Middle frontal gyrus (tissue), 1 donor: Measurements from ENCODE around the gene SVBP.

Experiments used
- DNase-seq: peaks from one replicate; pipeline ENCODE4 v3.0.0-alpha.2; 2015; ENCODE audit warnings: low spot score; ENCODE audit errors: extremely low spot score

SVBP gene

DNA sequence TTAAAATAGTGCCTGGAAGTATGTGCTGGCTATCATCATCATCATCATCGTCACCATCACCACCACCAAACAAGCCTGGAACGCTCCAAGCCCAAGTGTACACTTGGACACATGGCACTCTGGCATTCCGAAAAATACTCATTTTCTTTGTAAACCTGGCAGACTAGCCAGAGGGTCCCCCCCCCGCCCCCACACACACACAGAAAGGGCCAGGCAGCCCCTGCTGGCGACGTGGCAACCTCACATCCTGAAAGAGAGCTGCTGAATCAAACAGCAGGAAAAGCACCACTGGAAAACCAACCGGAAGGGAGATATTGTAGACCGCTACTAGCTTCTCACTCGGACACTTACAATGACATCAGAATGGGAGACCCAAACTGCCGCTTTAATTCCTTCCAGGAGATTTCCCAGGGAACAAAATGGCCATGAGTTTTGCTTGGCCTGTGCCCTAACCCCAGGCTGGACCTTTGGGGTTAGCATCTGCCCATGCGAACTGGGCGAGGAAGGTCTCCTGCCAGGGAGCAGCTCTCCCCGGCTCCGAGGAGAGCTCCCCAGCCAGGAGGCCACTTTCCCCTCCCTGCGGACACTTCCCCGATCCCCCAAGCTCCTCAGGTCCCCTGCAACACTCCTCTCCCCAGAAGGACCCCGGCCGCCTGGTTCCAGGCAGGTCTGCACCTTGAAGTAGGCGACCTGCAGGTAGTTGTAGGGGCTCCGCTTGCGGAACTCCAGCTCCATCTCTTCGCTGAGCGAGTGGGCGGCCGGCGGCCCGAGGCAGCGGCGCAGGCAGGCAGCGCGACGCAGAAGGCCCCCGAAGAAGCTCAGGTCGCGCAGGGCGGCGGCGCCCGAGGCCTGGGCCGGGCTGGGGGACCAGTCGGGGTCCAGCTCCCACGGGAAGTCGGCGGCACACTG lies 51.1 kb downstream of the SVBP start:
- DNase-seq: no peak

DNA sequence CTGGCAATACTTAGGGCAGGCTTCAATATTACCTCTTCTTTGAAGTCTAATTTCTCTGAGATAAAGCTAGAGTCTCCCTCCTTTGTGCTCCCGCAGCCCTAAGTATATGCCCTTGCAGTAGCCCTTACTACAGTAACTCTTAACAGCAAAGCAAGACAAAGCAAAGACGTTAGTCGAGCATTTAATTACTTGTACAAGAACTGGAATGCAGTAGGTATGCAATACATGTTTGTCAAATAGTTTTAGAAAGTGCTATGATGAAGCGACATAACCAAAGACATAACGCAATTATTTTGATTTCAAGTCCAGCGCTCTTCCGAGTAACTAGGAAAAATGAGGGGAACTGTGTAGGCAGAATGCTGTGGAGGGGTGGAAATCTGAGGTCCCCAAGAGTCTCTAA lies 51.9 kb downstream of the SVBP start:
- DNase-seq: no peak

GRCh38 chr1:42762269-42762668 lies 54.9 kb downstream of the SVBP start:
- no peak for DNase-seq

- DNase-seq: no peak
These were observed 55.6 kb downstream of the SVBP start for GRCh38 chr1:42761567-42761966.

- DNase-seq: no peak
These were observed 58.1 kb downstream of the SVBP start for GRCh38 chr1:42759114-42759513.

DNA sequence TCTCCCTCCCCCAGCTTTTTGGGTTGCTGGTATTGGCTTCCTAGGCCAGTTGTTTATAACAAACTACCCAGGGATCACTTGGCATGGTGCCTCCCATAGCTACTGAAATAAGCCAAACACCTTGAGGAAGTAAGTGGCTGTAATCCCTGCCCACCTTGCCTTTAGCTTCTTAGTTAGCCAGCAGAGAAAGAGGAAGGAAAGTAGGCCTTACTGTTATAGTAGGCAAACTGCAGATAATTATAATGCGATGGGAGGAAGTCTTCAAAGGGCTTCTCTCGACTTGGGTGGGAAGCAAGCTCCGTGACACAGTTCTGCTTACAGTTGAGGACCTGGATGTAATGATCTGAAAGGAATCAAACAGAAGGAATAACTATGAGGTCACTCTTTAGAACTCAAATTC lies 58.6 kb downstream of the SVBP start:
- no peak for DNase-seq

- no peak for DNase-seq
These were observed 59.3 kb downstream of the SVBP start for GRCh38 chr1:42757892-42758275.
